Activated CD4-positive, alpha-beta T cell treated with anti-CD3 and anti-CD28 coated beads, Interleukin-2, Interleukin-4, amounts not matched to agents 100 ng/mL and 50 ng/mL, durations not matched to agents 16 hours and 8 hours (primary cell): ENCODE data around the gene PKHD1.

Source experiments
- DNase-seq: peaks from one replicate; pipeline ENCODE4 v3.0.0-alpha.2; 2020; ENCODE audit warnings: low spot score

PKHD1 gene

DNA sequence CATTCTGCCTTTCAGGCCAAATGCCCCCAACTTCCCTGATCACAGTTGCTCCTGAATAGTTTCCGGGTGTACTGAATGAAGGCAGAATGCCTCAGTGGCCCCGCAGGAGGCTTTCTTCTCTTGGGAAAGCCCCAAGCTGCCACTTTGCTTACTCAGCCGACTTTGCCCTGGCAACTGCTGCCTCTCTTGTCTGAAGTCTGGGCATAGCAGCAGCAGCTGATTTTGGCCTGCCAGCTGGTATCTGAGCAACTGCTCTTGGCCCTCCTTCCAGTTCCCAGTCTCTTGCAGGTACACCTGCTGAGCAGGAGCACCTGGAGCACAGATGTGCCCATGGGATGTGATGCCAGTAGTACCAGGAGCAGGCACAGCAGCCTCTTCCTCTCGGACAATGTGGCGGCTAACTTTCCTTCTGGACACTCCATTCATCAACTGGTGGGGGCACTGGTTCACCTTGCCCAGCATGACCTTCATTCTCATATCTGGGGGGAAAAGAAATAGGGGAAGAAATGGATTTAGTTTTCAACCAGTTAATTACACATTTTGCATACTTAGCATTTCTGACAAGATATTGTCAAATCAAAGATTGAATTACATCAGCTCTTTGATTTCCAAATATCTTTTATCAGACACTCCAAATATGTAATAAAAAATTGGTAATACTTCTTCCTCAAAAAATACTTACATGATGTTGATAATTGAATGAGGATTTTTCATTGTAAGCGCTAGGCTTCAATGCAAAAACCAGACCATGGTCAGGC, 468.2 kb downstream of the PKHD1 start:
- DNase-seq, result no peak

DNA sequence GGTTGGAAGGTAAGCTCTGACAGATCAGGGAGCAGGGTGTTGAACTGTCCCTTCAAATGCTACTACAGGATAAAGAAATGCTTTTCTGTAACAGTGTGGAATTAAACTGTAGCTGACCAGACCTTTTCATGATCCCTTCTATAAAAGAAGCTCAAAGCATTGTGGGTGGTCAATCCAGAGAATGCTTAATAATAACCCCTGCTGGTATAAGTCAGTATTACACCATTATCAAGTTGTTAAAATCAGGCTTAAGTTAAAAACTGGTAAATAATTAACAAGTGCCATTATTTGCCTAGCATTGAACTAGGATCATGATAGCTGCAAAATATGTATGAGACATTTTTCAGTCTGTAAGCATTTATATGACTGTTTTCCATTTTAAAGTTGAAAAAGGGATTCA, 468.9 kb downstream of the PKHD1 start:
- DNase-seq, result no peak

GRCh38 chr6:51617751-51618150, 469.7 kb downstream of the PKHD1 start:
- DNase-seq, result no peak

DNA sequence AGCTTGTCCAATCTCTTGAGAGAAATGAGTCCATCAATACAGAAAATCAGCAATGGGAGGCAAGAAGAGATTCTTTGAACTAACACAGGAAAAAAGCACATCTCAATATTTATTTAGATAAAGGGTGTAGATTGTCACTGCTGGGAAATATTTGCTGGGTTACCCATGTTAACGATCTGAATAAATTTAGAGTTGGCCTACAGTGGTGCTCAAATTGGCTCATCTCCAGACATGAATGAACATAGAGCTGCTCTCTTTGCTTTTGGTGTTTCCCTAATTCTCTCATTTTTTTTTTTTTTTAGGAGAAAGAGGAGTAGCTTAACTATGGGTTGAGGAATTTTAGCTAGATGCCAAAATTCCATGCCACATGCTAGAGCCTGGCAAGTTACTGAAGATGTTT, 471.2 kb downstream of the PKHD1 start:
- DNase-seq, result no peak

DNA sequence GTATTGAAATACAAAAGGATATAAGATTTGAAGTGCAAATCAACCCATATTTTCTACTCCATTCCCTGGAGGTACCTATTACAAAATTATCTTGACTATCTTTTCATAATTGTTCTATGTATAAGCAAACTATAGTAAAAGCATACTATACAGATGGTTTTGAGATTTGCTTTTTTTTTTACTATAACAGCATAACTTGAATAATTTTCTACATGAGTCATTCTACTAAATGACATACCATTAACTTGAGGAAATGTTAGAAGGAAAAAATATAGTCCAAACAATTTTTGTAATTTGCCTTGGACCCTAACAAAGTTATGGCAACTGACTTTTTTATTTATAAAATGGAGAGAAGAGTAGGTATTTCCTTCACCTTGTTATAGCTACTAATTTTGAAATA, 472.7 kb downstream of the PKHD1 start:
- DNase-seq, result no peak

DNA sequence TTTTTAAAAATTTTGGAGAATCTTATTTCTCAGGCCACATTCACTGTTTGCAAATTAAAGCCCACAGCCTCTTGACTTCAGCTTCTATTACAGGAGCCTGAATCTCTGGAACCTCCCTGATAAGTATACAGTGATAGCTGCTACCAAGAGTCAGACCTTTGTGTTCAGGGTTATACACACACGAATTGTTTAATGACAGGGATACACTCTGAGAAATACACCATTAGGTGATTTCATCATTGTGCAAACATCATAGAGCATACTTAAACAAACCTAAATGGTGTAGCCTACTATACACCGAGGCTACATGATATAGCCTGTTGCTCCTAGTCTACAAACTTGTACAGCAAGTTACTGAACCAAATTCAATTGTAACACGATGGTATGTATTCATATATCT, 473.9 kb downstream of the PKHD1 start:
- DNase-seq, result no peak

GRCh38 chr6:51608932-51609331, 478.5 kb downstream of the PKHD1 start:
- no peak for DNase-seq

- no peak for DNase-seq
Observed at GRCh38 chr6:51608383-51608782, 479.0 kb downstream of the PKHD1 start.

- no peak for DNase-seq
Observed at GRCh38 chr6:51600514-51600913, 486.9 kb downstream of the PKHD1 start.

DNA sequence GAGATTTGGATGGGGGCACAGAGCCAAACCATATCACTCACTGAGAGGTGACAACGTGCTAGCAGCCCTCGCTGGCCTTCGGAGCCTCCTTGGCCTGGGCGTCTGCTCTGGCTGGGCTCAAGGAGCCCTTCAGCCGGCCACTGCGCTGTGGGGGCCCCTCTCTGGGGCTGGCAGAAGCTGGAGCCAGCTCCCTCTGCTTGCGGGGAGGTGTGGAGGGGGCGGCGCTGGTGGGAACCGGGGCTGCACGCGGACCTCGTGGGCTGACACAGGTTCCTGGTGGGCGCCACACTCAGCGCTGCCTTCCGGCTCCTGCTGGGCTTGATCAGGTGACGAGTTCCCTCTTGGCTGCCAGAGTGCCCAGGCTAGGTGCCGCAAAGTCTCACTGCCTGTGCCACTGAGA, 489.2 kb downstream of the PKHD1 start:
- DNase-seq, result no peak

DNA sequence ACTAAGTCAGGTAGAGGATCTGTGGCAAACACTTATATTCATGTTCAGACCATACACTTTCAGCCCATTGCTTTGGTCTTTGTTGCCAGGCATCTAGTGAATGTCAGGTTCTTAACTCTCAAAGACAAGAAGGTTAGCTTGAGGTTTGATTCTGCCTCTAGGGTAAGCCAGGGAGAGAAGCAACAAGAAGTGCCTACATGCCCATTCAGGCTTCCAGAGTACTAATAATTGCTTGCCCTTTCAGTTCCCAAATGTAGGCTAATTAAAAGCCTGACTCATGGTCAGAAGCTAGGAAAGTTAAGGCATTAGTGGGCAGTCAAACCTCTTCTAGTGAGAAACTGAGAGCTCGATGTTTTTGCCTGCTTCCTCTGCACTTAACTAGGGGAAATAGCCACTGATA, 492.4 kb downstream of the PKHD1 start:
- no peak for DNase-seq

GRCh38 chr6:51585264-51585663, 502.1 kb downstream of the PKHD1 start:
- DNase-seq, result no peak

DNA sequence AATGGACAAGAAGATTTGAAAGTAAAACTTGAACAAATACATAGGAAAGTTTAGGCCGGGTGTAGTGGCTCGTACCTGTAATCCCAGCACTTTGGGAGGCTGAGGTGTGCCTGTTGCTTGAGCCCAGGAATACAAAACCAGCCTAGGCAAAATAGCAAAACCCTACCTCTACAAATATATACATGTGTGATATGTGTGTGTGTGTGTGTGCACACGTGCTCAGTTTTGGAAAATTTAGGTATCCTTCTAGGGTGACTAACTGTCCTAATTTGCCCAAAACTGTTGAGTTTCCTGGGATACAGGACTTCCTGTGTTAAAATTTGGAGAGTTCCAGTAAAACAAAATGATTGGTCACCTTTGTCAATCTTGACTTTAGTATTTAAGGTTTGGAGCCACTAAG, 503.2 kb downstream of the PKHD1 start:
- no peak for DNase-seq

GRCh38 chr6:51578994-51579393, 508.4 kb downstream of the PKHD1 start:
- no peak for DNase-seq

GRCh38 chr6:51578362-51578761, 509.1 kb downstream of the PKHD1 start:
- no peak for DNase-seq

DNA sequence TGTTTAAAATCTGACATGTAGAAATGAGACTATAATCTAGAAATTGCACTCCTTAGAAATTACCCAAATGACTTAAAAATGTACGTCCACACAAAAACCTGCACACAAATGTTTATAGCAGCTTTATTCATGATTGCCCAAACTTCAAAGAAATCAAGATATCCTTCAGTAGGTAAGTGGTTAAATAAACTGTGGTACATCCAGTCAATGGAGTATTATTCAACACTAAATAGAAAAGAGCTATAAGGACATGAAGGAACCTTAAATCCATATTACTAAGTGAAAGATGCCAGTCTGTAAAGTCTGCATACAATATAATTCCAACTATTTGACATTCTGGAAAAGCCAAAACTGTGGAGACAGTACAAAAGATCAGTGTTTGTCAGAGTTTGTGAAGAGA, 513.4 kb downstream of the PKHD1 start:
- no peak for DNase-seq

DNA sequence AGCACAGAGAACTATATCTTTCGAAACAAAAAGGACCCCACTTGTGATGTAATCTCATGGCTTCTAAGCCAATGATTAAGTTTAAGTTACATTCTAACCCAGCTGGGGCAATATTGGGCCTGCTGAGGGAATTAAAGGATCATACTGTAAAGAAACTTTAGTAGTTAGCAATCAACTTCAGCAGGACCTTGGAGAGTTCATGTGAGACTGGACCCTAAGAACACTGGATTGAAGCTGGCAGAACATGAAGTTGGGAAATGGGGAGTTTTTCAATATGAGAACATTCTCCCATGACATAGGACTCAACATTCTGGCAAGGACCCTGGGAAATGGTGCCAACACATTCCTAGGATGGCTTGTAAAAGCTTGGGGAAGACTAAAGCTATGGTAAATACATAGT, 516.2 kb downstream of the PKHD1 start:
- no peak for DNase-seq

- no peak for DNase-seq
Observed at GRCh38 chr6:51570168-51570921, 517.1 kb downstream of the PKHD1 start.

GRCh38 chr6:51569594-51569993, 517.8 kb downstream of the PKHD1 start:
- DNase-seq, result no peak

- DNase-seq, result no peak
Observed at GRCh38 chr6:51568771-51569170, 518.6 kb downstream of the PKHD1 start.

DNA sequence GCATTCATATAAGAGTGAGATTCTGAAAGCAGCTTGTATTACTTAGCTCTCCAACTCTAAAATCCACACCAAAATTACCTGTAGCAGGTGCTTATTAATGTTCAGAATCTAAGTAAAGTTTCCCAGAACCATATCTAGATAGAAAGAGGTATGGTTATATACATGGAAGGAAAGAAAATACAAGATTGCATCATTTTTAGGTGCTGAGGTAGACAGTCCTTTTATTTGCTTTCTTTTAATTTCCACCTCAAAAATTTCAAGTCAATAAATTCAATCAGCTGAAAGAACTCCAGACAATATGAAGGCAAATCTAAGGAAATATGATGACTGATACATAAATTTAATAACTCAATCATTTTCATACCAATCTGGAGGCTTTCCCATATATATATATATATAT, 521.9 kb downstream of the PKHD1 start:
- DNase-seq, result no peak
